ENCODE data around the gene TSPAN17. TPM values are rescaled to one million over a fixed set of nuclear protein-coding genes. Genes with fewer than 3 reads are reported as not detected.

TSPAN17 gene
- total and polyA plus RNA-seq, 9 of the 15 experiments (the other 6 are each of a cell fraction or from before 2014, with no cell fraction given) = 0.73 to 58.3 (median 34.5) TPM

DNA sequence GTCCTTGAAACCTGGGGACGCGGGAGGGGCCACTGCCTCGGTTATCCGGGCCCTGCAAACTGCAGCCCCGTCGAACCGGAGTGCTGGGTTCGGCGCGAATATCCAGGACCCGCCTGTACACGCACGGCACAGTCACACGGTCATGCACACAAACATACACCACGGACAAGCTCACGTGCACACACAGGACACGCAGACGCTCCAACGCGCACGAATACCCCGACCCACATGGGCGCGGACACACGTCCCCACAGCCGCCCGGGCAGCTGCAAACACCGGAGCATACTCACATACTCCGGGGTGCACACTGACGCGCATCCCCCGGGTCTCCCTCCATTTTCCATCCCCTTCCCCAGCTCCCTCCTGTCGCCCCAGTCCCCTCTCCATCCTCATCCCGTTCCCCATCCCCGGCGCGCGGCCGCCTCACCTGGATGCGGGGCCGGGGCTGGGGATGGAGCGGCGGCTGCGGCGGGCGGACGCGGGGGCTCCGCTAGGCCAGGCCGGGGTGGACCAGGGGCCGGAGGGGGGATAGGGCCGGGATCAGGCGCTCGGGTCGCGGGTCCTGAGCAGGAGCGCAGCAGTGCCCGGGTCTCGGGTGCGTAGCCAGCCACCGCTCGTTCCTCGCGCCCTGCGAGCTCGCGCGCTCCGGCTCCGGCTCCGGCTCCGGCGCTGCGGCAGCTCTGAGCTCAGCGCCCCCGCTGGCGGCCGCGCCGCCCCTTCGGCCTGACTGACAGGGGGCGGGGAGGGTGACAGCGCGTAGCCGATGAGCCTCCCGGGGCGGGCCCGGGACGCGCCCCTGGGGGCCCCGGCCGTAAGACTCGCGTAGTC is 17.2 kb upstream of the TSPAN17 start, which contains the start of the genes EIF4E1B and SNCB (continued):
- TF ChIP-seq, protein P1, sequence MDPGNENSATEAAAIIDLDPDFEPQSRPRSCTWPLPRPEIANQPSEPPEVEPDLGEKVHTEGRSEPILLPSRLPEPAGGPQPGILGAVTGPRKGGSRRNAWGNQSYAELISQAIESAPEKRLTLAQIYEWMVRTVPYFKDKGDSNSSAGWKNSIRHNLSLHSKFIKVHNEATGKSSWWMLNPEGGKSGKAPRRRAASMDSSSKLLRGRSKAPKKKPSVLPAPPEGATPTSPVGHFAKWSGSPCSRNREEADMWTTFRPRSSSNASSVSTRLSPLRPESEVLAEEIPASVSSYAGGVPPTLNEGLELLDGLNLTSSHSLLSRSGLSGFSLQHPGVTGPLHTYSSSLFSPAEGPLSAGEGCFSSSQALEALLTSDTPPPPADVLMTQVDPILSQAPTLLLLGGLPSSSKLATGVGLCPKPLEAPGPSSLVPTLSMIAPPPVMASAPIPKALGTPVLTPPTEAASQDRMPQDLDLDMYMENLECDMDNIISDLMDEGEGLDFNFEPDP (CRISPR knock-in tag; IDR thresholded peaks at IDR 0.05) = no peak
- TF ChIP-seq SMC3 (conservative IDR thresholded peaks at IDR 0.05; ENCODE audit: insufficient read depth, low read depth, low read length) = no peak
- TF ChIP-seq, protein P2, sequence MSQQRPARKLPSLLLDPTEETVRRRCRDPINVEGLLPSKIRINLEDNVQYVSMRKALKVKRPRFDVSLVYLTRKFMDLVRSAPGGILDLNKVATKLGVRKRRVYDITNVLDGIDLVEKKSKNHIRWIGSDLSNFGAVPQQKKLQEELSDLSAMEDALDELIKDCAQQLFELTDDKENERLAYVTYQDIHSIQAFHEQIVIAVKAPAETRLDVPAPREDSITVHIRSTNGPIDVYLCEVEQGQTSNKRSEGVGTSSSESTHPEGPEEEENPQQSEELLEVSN (IDR thresholded peaks at IDR 0.05; ENCODE audit: borderline replicate concordance in 1 of 2, extremely low read depth in 1 of 2, insufficient read depth in 1 of 2, insufficient read length in 1 of 2, low read depth in 1 of 2, low read length in 1 of 2, poor library complexity in 1 of 2, severe bottlenecking in 1 of 2) = peak in 1 of 2 experiments; percentile 79

DNA sequence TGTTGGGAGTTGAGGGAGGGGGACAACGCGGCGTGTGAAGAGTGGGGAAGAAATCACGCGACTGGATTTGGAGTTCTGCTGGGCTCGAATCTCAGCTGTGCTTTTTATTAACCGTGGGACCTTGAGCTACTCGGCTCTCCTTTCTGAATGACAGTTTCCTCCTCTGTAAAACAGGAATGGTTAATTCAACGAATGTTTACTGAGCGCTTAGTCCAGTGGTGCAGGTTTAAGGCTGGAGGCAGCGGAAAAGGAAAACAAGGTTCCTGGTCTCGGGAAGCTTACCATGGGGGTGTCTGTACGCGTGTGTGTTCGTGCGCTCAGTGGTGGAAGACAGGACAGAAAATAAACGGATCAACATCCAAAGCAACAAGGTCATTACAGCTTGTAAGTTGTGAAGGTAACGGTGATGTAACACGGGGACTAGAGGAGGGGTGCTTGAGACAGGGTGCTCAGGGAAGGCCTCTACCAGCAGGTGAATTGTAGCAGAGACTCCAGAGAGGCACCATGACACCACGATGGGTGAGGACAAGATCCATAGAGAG is 16.5 kb upstream of the TSPAN17 start:
- H2AFZ ChIP-seq (ENCODE audit: low read depth, low read length) = no peak overlapping the region
- ChIA-PET CTCF (ENCODE audit: low intra/inter-chr PET ratio) (no interaction called here), POLR2A (interaction anchor here (1.0 kb wide), 1 partner anchor 9 kb away, joined by 4 read pairs; no protein-coding TSS in a partner anchor)
- DNase-seq (ENCODE audit: extremely low read depth in 1 of 4, low spot score in 3 of 4) = no peak
- no peak overlapping the region for H3K27ac ChIP-seq (ENCODE audit: extremely low read depth, low read depth, low read length)
- peaks cover 48 to 81% of the 10 kb centered on the region in 2 experiments for H3K27me3 ChIP-seq (ENCODE audit: control insufficient read depth in 2 of 2, insufficient read depth in 2 of 2, low read length in 2 of 2)
- H3K4me2 ChIP-seq (ENCODE audit: insufficient read depth, low read length) = no peak overlapping the region
- no TSS peak for BruUV-seq (replicated peaks)
- peak overlapping the region in 1 of 2 experiments; percentile 4; a peak in 1 of 4 replicates for H3K9ac ChIP-seq (ENCODE audit: insufficient read depth in 1 of 2, low read depth in 2 of 2, low read length in 2 of 2)
- no peak overlapping the region for H3K4me3 ChIP-seq
- TF ChIP-seq KDM4B (IDR thresholded peaks at IDR 0.05; ENCODE audit: borderline replicate concordance in 2 of 2, low read depth in 1 of 2) (no peak), CBX8 (IDR thresholded peaks at IDR 0.05; ENCODE audit: borderline replicate concordance, extremely low read depth, low read depth, low read length, poor library complexity, severe bottlenecking) (peak; percentile 47)
- TF ChIP-seq, protein P3, sequence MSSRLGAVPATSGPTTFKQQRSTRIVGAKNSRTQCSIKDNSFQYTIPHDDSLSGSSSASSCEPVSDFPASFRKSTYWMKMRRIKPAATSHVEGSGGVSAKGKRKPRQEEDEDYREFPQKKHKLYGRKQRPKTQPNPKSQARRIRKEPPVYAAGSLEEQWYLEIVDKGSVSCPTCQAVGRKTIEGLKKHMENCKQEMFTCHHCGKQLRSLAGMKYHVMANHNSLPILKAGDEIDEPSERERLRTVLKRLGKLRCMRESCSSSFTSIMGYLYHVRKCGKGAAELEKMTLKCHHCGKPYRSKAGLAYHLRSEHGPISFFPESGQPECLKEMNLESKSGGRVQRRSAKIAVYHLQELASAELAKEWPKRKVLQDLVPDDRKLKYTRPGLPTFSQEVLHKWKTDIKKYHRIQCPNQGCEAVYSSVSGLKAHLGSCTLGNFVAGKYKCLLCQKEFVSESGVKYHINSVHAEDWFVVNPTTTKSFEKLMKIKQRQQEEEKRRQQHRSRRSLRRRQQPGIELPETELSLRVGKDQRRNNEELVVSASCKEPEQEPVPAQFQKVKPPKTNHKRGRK (tag; IDR thresholded peaks at IDR 0.05) = no peak
- intact Hi-C loops (cut with micrococcal nuclease) = no loop called here
- H4K20me1 ChIP-seq (replicated peaks; ENCODE audit: control insufficient read depth, insufficient read depth, low read length) = peaks cover 12% of the 10 kb centered on the region; the same call in 1 of the 2 replicates
- ATAC-seq = no peak
- H3K9me1 ChIP-seq (ENCODE audit: control insufficient read depth, insufficient read depth, low read length) = no peaks in the 10 kb centered on the region
- no peaks in the 10 kb centered on the region for H3K9me3 ChIP-seq (replicated peaks; ENCODE audit: control insufficient read depth, insufficient read depth, low read depth, low read length)
- no peak for FAIRE-seq
- in situ Hi-C loops (cut with MboI) = no loop called here
- no peaks in the 10 kb centered on the region for H3K36me3 ChIP-seq (ENCODE audit: control insufficient read depth, insufficient read depth, low read length)
- WGBS (ENCODE audit: insufficient coverage, low coverage, missing lambda C conversion rate) = 16% methylated on average over 20 of the region's 20 CpGs
- H3K79me2 ChIP-seq (ENCODE audit: control insufficient read depth, insufficient read depth, low read length) = no peaks in the 10 kb centered on the region
- peaks cover 0 to 23% of the 10 kb centered on the region in 2 experiments; a peak in 2 of 5 replicates for H3K4me1 ChIP-seq (replicated peaks in 1 of 2; ENCODE audit: control insufficient read depth in 2 of 2, insufficient read depth in 2 of 2, low read length in 2 of 2)
